ENCODE results near the gene ABO.

ABO gene

GRCh38 chr9:133301253-133302230, 26.5 kb upstream of the ABO start:
- TF ChIP-seq FOXM1 (IDR thresholded peaks at IDR 0.05; ENCODE audit: borderline replicate concordance, low read depth) = no peak

DNA sequence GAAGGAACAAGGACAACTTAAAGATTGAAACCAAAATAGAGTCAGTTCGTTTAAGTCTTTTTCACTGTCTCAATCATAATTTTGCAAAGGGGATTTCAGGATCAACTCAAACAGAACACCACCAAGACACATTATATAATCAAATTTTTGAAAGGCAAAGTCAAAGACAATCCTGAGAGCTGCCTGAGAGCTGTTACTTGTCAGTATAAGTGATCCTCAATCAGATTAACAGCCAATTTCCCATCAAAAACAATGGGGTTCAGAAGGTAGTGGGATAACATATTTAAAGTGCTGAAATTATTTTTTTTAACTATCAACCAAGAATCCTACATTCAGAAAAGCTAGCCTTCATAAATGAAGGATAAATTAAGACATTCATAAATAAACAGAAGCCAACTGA, 19.3 kb upstream of the ABO start:
- TF ChIP-seq CREB1 (IDR thresholded peaks at IDR 0.05; ENCODE audit: low read depth) (no peak), TAF1 (IDR thresholded peaks at IDR 0.05; ENCODE audit: low read depth) (no peak), EGR1 (IDR thresholded peaks at IDR 0.05) (no peak), REST (IDR thresholded peaks at IDR 0.05; ENCODE audit: low read depth) (no peak), CEBPB (IDR thresholded peaks at IDR 0.05) (no peak), TCF12 (IDR thresholded peaks at IDR 0.05; ENCODE audit: low read depth) (no peak), USF1 (IDR thresholded peaks at IDR 0.05) (no peak), EP300 (IDR thresholded peaks at IDR 0.05; ENCODE audit: borderline replicate concordance) (no peak), YY1 (IDR thresholded peaks at IDR 0.05; ENCODE audit: low read depth) (no peak), TEAD4 (IDR thresholded peaks at IDR 0.05) (no peak), NFIC (IDR thresholded peaks at IDR 0.05) (no peak), ZBTB7A (IDR thresholded peaks at IDR 0.05; ENCODE audit: low read depth) (no peak), MAX (IDR thresholded peaks at IDR 0.05) (no peak), FOXM1 (IDR thresholded peaks at IDR 0.05; ENCODE audit: borderline replicate concordance, low read depth) (no peak), RAD21 (IDR thresholded peaks at IDR 0.05; ENCODE audit: low read depth) (no peak)

DNA sequence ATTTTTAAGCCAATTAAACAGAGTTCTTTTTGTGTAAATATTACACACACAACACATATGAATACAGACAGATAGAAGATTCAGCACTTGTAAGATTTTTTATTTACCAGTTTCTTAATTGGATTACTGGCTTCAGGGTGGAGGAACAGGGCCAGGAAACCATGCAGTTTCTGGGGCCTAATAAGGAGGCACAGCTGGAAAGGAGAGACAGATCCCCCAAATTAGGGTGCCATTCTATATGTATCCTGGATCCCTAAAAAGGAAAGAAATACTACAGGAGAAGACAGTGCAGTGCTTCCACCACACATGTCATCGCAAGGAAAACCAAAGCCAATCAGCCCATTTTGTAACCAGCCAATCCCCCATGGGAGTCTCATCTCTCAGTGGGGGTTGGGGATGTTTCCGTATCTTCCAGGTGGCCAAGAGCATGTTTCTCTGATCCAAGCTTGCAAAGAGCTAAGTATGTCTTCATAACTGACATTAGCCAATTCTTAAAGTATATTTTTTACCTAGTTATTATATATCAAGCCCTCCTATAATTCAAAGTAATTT, 15.8 kb upstream of the ABO start:
- TF ChIP-seq CREB1 (IDR thresholded peaks at IDR 0.05; ENCODE audit: low read depth) = no peak
- no peak for TF ChIP-seq ZBTB7A (IDR thresholded peaks at IDR 0.05; ENCODE audit: low read depth)
- no peak for TF ChIP-seq FOXM1 (IDR thresholded peaks at IDR 0.05; ENCODE audit: borderline replicate concordance, low read depth)
- TF ChIP-seq TCF12 (IDR thresholded peaks at IDR 0.05; ENCODE audit: low read depth) = no peak
- no peak for TF ChIP-seq MAX (IDR thresholded peaks at IDR 0.05)
- no peak for TF ChIP-seq NFIC (IDR thresholded peaks at IDR 0.05)
- TF ChIP-seq USF1 (IDR thresholded peaks at IDR 0.05) = no peak
- no peak for TF ChIP-seq RAD21 (IDR thresholded peaks at IDR 0.05; ENCODE audit: low read depth)
- TF ChIP-seq CEBPB (IDR thresholded peaks at IDR 0.05) = no peak
- no peak for TF ChIP-seq EGR1 (IDR thresholded peaks at IDR 0.05)
- no peak for TF ChIP-seq TEAD4 (IDR thresholded peaks at IDR 0.05)
- no peak for TF ChIP-seq REST (IDR thresholded peaks at IDR 0.05; ENCODE audit: low read depth)
- TF ChIP-seq EP300 (IDR thresholded peaks at IDR 0.05; ENCODE audit: borderline replicate concordance) = no peak
- no peak for TF ChIP-seq YY1 (IDR thresholded peaks at IDR 0.05; ENCODE audit: low read depth)
- TF ChIP-seq TAF1 (IDR thresholded peaks at IDR 0.05; ENCODE audit: low read depth) = no peak

DNA sequence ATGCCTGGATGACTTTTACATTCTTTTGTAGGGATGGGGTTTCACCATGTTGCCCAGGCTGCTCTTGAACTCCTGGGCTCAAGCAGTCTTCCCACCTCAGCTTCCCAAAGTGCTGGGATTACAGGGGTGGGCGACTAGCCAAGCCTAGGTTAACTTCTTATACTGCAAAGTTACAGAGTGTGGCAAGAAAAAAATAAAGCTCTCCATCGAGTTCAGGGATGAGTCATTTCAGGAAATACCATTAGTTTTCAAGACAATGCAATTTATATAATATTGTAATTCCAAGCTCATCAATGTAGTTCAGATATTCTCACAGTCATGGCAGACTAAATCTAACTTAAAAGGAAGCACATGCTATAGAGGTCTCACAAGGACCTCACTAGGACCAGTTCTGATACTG, 11.5 kb upstream of the ABO start:
- TF ChIP-seq TEAD4 (IDR thresholded peaks at IDR 0.05) (no peak), RAD21 (IDR thresholded peaks at IDR 0.05; ENCODE audit: low read depth) (no peak), CREB1 (IDR thresholded peaks at IDR 0.05; ENCODE audit: low read depth) (no peak), YY1 (IDR thresholded peaks at IDR 0.05; ENCODE audit: low read depth) (no peak), USF1 (IDR thresholded peaks at IDR 0.05) (no peak)

- TF ChIP-seq REST (IDR thresholded peaks at IDR 0.05; ENCODE audit: low read depth) (no peak), NFIC (IDR thresholded peaks at IDR 0.05) (no peak), TAF1 (IDR thresholded peaks at IDR 0.05; ENCODE audit: low read depth) (no peak), CEBPB (IDR thresholded peaks at IDR 0.05) (no peak), FOXM1 (IDR thresholded peaks at IDR 0.05; ENCODE audit: borderline replicate concordance, low read depth) (no peak), EGR1 (IDR thresholded peaks at IDR 0.05) (no peak), TEAD4 (IDR thresholded peaks at IDR 0.05) (no peak), ZBTB7A (IDR thresholded peaks at IDR 0.05; ENCODE audit: low read depth) (no peak), EP300 (IDR thresholded peaks at IDR 0.05; ENCODE audit: borderline replicate concordance) (no peak), MAX (IDR thresholded peaks at IDR 0.05) (no peak), CREB1 (IDR thresholded peaks at IDR 0.05; ENCODE audit: low read depth) (no peak), TCF12 (IDR thresholded peaks at IDR 0.05; ENCODE audit: low read depth) (no peak), RAD21 (IDR thresholded peaks at IDR 0.05; ENCODE audit: low read depth) (no peak), USF1 (IDR thresholded peaks at IDR 0.05) (no peak), YY1 (IDR thresholded peaks at IDR 0.05; ENCODE audit: low read depth) (no peak)
These were observed 10.3 kb upstream of the ABO start for GRCh38 chr9:133285252-133285775.
